NK-92 (cell line): ENCODE data around the gene ABI3BP.

Experiments used
- DNase-seq: peaks from one replicate; lab custom pipeline; 2025; ENCODE audit not compliant: unreplicated experiment; lab: John Stamatoyannopoulos, UW

Gene ABI3BP

DNA sequence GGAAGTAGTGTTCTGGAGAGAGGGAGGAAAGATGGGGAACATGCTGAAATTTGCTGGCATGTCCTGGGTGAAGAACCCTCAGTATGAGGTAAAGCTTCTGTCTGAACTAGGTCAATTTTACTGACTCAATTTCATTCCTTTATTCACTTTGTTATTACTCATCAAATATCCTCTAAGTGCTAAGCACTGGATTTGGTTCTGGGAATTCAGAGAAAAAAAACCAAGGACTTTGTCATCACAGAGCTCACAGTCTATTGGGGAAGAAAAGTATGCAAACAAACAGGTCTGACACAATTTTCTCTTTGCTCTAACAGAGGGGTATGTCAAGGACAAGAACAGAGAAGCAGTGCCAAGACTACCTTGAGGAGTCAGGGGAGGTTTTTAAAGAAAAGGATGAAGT lies 215.9 kb downstream of the ABI3BP start:
- DNase-seq, result no peak

DNA sequence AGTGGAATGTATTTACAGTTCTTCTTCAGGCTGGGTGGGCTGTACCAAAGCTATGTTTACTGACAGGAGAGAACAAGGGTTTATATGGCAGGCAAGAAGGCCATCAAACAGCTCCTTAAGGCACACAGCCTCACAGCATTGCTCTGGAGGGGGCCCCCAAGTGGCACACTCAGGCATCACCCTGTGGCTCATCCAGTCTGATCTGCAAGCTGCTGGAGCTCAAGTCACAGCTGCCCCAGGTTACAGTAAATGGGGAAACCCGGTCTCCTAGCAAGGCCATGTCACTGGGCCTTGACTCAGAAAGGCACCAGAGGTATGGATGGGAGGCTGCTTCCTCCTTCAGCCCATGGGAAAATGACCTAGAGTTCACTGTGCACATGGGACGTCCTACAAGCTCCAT lies 216.5 kb downstream of the ABI3BP start:
- DNase-seq, result no peak

DNA sequence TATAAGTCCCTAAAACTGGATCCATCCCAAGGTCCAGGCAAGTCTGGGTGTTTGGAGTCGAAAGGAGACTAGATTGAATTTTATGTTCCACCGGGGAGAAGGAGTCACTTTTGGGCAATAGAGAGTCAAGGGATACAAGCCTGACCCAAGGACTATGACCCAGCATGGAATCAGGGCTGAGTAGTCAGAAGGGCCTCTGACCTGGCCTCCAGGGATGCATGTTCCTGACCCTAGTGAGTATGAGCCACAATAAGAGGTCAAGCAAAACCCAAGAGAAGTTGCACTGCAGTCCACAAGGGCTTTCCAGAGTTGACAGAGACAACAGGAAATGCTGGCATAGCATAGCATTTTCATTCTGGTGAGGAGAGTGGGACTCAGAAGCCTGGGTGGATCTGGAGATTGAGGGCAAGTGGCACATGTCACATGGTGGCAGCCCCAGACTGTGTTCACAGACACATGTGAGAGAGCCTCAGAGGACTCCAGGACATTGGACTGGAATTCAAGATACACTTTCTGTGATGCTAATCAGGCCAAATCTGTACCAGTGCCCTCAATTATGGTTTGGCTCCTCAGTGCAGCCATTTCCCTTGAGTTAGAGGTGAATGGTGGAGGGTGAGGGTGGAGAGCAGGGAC lies 217.0 kb downstream of the ABI3BP start:
- no peak for DNase-seq

DNA sequence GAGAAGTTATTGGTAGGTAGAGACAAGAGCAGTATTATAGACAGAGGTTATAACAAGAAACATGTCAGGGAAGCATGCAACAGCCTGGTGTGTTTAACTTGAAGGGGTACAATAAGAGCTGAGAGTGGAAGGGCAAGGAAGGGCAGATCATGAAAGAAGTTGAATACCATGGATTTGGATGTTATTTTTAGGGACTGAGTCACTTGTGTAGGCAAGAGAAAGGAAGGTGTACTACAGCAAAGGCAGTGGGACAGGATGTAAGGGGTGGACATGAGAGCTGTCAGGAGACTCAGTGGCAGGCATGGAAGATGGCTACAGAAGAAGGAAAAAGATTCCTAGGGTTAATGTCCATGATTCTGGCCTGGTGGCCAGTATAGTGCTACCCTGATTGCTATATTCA lies 217.6 kb downstream of the ABI3BP start:
- no peak for DNase-seq

DNA sequence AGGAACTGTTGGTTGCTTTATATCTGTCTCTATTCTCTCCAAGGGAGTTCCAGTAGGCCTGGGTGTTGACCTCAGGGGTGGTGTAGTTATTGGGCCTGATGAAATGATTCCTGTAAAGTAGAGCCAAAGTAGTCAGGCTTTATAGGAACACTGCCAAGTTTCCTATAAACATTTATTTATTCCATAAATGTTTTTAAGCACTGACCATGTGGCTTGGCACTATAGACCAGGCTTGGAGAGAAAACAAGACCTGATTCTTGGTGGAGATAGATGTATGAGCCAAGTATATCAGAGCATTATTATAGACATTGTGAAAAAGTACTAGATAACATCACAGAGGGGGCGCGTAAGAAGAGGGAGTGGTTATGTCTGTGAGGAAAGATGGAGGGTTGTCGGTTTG lies 218.0 kb downstream of the ABI3BP start:
- no peak for DNase-seq

DNA sequence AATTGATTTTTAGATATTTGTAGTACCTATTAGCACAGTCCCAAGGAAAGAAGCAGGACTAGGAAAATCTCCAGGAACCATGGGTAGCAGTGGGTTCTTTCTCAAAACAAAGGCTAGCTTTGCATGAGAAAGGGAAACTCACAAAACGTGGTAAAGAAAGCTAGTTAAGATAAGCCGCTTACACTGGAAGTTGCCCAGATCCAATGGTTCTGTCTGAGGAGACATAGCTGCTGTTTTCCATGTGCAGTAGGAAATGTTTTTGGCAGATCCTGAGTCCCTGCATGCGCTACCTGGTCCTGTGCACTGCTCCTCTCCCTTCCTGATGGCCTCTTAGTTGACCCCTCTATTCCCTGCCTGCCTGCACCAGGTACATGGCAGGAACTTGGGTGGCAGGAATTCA lies 223.5 kb downstream of the ABI3BP start:
- no peak for DNase-seq

DNA sequence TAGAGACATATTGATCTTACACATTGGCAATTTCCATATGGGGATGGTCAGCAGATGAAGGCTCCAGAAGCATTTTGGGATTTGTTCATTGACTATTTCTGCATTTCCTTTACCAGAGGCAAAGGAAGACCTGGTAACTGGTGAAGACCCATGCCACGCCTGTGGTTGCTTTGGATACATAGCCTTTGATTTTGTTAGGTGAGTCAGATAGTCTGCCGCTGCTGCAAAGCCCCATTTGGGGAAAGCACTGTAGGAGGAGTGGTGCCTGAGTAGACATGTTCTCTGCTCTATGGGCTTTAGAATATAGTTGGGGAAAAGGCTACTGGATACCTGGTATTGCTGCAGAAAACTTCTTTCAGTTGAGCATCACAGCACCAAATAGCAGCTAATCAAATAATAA lies 227.2 kb downstream of the ABI3BP start:
- DNase-seq, result no peak

DNA sequence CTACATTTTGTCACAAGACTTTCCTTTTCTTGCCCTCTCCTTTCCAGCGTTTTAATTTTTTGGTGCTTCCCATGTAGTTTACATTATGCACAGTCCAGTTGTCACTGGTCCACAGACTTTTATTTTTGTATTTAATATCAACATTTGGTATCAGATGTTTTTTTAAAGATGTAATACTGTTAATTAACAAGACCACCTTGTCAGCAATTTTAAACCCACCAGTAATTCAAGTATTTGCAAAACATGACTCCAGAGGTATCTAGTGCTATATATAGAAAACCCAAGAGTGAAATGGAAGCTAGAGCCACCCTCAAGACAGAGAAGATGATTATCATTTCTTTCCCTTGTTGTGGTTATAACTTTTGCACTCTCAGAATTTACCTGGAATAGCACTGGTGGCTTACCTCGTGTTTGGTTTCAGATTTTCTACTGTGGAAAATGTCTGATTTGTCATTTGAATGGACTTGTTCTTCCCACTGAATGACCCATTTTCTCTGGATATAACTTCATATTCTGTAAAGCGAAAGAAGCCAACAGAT lies 227.7 kb downstream of the ABI3BP start:
- no peak for DNase-seq

DNA sequence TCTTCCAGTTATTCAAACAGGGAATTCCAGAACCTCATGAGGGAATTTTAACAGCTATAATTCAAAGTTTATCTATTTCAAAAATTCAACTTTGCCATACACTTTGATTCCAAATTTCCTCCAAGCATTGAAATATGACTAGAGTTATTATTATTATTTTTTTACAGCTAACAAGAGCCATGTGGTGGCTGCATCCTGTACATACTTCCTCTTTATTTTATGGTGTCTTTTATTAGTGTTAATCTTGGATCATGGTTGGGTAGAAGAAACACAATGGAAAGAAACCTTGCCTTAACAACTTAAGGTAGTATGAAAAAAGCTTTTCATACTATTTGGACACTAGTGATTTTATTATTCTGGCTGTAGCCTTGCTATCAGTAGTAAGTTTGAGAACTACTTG lies 231.3 kb downstream of the ABI3BP start:
- no peak for DNase-seq

DNA sequence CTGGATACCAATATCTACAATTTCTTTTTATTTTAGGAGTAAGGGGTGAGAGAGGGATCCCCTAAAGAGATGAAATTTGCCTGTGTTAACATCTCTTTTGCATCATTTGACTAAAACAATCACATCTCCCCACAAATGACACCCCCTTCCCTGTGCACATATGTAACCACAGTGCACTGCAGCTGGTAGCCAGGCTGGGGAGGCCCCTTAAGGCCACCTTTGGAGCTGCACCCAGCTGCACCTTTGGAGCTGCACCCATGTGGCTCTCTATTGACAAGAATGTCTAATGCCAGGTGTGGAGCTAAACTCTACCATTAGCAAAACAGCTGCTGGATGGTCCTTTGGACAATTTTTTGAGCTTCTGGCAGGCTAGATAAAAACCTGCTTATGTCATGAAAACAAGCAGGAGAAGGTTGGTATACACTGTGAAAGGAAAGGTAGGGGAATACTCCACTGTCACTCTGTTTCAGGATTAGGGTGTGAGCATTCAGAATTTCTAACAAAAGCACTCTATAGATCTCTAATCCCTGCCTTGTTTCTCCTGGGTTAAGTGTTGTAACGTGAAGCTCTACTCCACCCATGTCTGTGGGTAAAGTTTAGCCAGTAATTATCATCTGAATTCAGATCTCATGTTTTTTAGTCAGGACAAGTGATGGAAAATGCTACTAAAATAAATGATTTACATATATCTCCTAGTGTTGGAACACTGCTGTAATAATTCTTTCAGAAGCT lies 231.8 kb downstream of the ABI3BP start:
- no peak for DNase-seq

DNA sequence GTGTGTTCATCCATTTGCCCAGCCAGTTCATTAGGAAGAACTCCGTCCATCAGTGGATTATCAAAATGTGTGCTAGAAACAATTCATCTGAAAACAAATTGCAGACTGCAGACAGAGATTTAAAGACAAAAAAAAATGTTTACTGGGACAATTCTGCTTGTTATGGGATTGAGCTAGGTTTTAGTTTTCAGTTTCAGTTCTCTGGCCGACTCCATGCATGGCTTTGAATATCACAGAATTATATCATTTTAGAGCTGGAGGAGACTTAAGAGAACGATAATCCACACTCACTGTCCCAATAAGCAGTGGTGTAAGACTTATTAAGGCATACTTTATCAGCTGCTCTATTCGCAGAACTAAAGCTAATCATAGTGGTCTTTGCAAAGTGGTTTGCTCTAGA lies 232.8 kb downstream of the ABI3BP start:
- DNase-seq, result no peak

DNA sequence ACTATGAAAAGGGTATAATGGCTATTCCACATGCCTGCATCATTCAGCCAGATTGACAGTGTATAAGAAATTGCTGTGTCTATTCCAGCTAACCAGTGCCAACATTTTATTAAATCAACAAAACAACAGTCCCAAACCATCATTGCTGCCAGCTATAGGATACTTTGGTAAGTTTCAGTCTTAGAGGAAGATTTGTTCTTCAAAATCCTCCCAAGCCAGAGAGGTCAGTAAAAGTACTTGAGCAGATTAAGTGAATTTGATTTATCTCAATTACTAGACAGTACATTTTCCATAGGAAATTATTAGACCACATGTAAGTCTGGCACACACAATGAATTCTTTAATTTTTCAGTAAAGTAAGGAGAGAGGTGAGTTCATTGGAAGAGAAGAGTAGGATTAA lies 233.3 kb downstream of the ABI3BP start:
- DNase-seq, result no peak

DNA sequence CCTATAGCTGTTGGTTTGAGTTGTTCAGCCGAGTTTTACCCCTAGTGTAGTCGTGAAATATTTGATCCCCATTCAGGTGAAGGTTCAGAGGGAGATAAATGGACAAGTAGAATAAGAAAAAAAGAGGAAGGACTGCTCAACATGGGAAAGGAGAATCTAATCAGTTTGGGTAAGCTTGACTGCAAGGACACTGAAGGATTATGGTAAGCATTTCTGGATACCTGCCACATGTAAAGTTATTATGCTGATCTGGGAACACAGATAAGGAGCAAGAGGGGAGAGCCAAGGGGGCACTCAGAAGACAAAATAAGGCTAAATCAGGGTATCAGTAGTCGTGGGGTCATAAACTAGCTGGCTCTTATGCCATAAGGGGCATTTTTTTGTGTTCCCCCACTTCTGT lies 234.1 kb downstream of the ABI3BP start:
- DNase-seq, result no peak

DNA sequence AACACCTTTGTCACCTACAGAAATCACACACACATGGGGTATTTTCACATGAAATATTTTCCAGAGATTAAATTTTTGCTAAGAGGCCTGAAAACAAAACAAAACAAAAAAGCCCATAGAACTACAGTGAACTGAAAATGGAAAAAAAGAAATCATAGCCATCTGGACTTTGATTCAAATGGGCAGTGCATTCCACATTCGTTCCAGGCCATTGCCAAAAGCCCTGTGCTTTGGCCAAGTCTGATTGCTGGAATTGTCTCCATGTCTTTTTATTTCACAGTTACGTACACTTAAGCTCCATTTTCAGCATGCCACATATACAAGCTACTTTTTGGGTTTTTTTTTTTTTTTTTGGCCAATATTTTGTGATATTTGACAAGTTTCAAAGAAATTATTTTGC lies 236.8 kb downstream of the ABI3BP start:
- DNase-seq, result no peak

DNA sequence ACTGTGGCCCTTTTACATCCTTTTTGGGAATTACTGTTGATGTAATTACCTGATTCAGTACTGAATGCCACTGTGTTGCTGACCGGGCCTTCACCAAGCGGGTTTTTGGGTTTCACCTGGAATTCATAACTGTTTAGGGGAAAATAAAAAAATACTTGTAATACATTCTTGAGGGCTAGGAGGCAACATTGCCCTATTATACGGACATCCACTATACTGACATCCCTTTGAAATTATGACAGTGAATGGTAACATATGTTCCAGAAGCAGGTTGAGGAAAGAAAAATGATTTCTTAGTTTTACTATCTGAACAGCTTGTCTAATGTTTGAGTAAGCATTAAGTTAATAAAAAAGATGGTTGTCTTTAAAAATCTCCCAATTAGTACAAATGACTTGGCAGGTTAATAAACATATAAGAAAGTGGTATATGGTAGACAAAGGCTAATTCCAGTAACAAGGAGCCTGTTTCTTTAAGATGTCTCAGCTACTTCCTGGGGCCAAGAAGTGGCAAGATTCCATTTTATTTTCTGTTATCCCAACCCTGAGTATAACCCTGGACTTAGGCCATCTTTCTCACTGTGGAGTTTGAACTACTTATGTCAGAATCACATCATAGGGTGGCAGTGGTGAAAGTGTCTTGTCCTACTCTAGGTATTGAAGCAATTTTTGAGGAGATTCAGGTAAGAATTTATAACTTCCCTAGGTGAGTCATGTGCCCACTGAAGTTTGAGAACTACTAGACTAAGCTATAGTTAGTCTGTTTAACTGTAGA lies 238.5 kb downstream of the ABI3BP start:
- DNase-seq, result no peak

DNA sequence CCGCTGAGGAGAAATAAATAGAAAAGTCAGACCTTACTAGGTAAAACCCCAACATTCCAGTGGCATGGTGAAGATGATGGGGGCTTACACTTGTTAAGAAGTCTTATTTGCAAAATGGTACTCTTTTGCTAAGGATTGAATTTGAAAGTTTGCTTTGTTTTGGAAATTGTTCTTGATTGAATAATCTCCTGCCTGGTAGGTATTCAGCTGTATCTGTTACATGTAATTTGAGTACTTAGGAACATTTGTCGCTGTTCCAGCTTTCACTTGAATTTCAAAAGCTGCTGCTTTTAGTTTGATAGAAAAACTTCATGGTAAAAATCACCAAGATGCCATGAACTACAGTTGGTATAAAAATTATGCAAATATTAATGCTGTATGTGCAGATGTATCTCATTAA lies 239.4 kb downstream of the ABI3BP start:
- no peak for DNase-seq

DNA sequence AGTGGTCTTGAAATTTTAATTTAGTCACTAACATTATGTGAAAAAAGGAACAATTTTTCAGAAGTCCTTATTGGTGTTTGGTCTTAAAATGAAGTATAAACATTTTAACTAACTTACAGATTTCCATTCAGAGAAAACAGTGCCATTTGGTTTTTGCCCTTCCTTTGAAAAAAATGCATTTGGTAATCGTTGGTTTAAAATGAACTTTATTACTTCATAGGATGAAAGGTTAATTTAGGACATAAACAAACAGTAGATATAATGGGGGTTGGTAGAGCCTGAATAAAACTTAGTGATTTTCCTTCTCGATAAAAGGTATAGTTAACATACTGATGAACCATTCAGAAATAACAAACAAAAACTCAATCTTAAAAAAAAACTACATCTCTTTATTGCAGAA lies 244.3 kb downstream of the ABI3BP start:
- no peak for DNase-seq

DNA sequence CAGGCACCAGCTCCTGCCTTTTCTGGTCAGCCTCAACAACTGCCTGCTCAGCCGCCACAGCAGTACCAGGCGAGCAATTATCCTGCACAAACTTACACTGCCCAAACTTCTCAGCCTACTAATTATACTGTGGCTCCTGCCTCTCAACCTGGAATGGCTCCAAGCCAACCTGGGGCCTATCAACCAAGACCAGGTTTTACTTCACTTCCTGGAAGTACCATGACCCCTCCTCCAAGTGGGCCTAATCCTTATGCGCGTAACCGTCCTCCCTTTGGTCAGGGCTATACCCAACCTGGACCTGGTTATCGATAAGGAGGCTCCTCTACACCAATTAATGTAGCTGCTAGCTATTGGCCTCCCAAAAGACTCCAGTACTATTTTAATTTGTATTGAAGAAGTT lies 245.0 kb downstream of the ABI3BP start:
- DNase-seq, result no peak

DNA sequence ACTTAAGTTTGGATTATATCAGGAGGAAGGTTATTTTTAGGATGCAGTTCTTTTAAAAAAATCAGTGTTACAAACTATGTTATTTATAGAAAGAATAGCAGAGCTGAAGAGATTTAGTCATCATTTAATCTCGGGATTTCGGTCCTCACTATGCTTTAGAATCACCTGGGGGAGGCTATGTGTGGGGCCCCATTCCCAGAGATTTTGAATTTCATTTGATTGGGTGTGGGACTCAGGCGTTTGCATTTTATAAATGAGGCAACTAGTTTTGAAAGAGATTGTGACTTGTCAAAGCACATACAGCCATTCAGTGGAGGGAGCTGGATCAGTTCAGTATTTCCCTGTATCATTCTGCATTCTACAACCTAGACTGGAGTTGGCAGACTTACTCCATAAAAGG lies 247.1 kb downstream of the ABI3BP start:
- DNase-seq, result no peak

DNA sequence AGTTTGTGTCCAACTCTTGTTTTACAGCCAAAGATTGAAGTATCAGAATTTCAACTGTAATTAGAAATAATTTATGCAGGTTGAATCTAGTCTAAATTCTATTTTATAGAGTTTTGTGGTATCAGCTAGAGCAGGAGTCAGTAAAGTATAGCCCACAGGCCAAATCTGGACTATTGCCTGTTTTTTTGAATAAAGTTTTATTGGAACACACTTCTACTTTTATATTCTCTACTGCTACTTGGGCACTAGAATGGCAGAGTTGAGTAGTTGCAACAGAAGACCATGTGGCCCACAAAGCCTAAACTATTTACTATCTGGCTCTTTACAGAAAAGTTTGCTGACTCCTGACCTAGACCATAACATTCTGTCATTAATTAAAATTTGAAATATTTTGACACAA lies 247.6 kb downstream of the ABI3BP start:
- no peak for DNase-seq

DNA sequence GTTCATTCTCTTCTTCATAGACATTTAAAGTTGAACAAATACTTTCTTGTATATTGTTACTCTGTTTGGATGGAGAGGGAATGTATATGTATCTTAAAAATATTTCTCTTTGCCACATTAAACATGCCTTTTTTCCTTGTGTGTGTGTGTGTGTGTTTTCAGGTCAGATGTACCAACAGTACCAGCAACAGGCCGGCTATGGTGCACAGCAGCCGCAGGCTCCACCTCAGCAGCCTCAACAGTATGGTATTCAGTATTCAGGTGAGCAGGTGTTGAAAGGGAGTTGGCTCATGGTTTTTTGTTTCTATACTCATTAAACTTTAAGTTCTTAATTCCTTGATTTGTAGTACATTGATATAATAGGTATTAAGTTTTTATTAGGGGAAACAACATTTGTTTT lies 248.6 kb downstream of the ABI3BP start:
- no peak for DNase-seq

DNA sequence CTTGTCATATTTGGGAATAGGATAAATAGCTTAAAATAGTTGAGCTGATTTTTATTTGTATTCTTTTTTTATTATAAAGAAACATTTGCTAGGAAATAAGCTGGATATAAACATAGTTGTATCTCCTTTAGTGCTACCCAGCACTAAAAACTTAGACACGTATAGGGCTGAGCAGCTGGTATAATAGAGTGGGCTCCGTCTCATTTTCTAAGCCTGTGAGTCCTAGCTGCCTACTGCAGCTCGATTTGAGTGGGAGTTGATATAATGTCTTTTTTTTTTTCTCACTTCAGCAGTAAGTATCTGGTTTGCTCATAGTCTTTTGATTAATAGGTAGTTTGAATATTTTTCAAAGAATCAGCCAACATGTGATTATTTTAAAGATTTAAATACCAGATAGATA lies 249.7 kb downstream of the ABI3BP start:
- no peak for DNase-seq
